Calu3 (cell line): Measurements from ENCODE around the gene WASF2. TPM values are rescaled to one million over a fixed set of nuclear protein-coding genes. Genes with fewer than 3 reads are reported as not detected.
"Not testable (repeated sequence)": the region's sequence is repeated elsewhere in the genome, so short reads cannot be mapped to it uniquely, and the experiment has no call there.

Experiments
- BruUV-seq: library from RNA; stranded (reverse); fragments of 400-500 nt; replicated peaks from 2 replicates; lab custom pipeline; 2021; lab: Mats Ljungman, UMichigan
- CTCF ChIA-PET: fragments of 300-600 bp; sonication (Branson Sonifier 250); formaldehyde crosslinking; loops from one replicate; lab custom pipeline; 2022; ENCODE audit warnings: antibody characterized with exemption; lab: Charles Lee
- DNase-seq: peaks from one replicate; pipeline ENCODE4 v3.0.0; 2022
- H3K27ac Mint-ChIP-seq: one replicate; pipeline ENCODE4 v1.8.0; 2022; ENCODE audit warnings: mixed read lengths; ENCODE audit not compliant: unreplicated experiment
- H3K27me3 Mint-ChIP-seq: one replicate; pipeline ENCODE4 v1.8.0; 2022; ENCODE audit warnings: mixed read lengths; ENCODE audit not compliant: unreplicated experiment
- H3K36me3 Mint-ChIP-seq: one replicate; pipeline ENCODE4 v1.8.0; 2022; ENCODE audit warnings: mild to moderate bottlenecking, moderate library complexity, mixed read lengths; ENCODE audit not compliant: insufficient read depth, unreplicated experiment
- H3K4me1 Mint-ChIP-seq: one replicate; pipeline ENCODE4 v1.8.0; 2022; ENCODE audit warnings: mild to moderate bottlenecking, low read depth, mixed read lengths; ENCODE audit not compliant: unreplicated experiment
- H3K4me3 Mint-ChIP-seq: one replicate; pipeline ENCODE4 v1.8.0; 2022; ENCODE audit warnings: mild to moderate bottlenecking, low read depth, moderate library complexity, mixed read lengths; ENCODE audit not compliant: unreplicated experiment
- H3K9me3 Mint-ChIP-seq: one replicate; pipeline ENCODE4 v1.8.0; 2022; ENCODE audit warnings: low read depth, mixed read lengths; ENCODE audit not compliant: unreplicated experiment
- intact Hi-C: fragments of 100-400 bp; cut with micrococcal nuclease; formaldehyde crosslinking; loops from one replicate; pipeline ENCODE4 v1.10.0; 2022; ENCODE audit not compliant: unreplicated experiment
- total RNA-seq: library from RNA; stranded (reverse); gene quantifications from 2 replicates; pipeline ENCODE4 v1.2.3, GENCODE V29; 2022
- TF ChIP-seq, protein P1 (sequence below): fragments of 200-600 bp; IDR thresholded peaks from one replicate; pipeline ENCODE4 v1.8.0; 2022; ENCODE audit warnings: antibody characterized with exemption; ENCODE audit not compliant: unreplicated experiment

The WASF2 gene
- total RNA-seq, 1 experiment from 2014 or later: 79.5 TPM

DNA sequence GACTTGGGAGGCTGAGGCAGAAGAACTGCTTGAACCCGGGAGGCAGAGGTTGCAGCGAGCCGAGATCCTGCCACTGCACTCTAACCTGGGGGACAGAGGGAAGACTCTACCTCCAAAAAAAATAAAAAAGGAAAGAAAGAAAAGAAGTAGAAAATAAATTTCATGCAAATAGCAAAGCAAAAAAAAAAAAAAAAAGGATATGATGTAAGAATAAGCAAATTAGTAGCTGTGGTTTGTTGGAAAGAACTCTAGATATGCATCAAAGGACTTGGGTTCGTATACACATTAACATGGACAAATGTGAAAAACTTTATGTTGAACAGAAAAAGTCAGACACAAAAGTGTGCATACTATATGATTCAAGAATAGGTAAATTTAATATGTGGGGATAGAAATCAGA lies 11.9 kb downstream of the WASF2 start:
- BruUV-seq: no TSS peak
- CTCF ChIA-PET: no interaction called here
- Mint-ChIP-seq H3K4me1 (no peaks in the 10 kb centered on the region), H3K9me3 (no peaks in the 10 kb centered on the region), H3K27ac (no peak overlapping the region), H3K36me3 (no peaks in the 10 kb centered on the region), H3K4me3 (no peak overlapping the region), H3K27me3 (no peaks in the 10 kb centered on the region)
- no peak for DNase-seq
- TF ChIP-seq, protein P1, sequence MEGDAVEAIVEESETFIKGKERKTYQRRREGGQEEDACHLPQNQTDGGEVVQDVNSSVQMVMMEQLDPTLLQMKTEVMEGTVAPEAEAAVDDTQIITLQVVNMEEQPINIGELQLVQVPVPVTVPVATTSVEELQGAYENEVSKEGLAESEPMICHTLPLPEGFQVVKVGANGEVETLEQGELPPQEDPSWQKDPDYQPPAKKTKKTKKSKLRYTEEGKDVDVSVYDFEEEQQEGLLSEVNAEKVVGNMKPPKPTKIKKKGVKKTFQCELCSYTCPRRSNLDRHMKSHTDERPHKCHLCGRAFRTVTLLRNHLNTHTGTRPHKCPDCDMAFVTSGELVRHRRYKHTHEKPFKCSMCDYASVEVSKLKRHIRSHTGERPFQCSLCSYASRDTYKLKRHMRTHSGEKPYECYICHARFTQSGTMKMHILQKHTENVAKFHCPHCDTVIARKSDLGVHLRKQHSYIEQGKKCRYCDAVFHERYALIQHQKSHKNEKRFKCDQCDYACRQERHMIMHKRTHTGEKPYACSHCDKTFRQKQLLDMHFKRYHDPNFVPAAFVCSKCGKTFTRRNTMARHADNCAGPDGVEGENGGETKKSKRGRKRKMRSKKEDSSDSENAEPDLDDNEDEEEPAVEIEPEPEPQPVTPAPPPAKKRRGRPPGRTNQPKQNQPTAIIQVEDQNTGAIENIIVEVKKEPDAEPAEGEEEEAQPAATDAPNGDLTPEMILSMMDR: no peak
- intact Hi-C loops: no loop called here

- Mint-ChIP-seq H3K27me3 (no peaks in the 10 kb centered on the region), H3K9me3 (no peaks in the 10 kb centered on the region), H3K4me3 (no peak overlapping the region), H3K36me3 (no peaks in the 10 kb centered on the region), H3K27ac (no peak overlapping the region), H3K4me1 (no peaks in the 10 kb centered on the region)
- intact Hi-C loops: no loop called here
- DNase-seq: no peak
- TF ChIP-seq, protein P1: no peak
- no TSS peak for BruUV-seq
- CTCF ChIA-PET: interaction anchor here (0.6 kb wide), 1 partner anchor 99 kb away, joined by 3 read pairs; no protein-coding TSS in a partner anchor
Measured at GRCh38 chr1:27476237-27476636, 13.7 kb downstream of the WASF2 start.

DNA sequence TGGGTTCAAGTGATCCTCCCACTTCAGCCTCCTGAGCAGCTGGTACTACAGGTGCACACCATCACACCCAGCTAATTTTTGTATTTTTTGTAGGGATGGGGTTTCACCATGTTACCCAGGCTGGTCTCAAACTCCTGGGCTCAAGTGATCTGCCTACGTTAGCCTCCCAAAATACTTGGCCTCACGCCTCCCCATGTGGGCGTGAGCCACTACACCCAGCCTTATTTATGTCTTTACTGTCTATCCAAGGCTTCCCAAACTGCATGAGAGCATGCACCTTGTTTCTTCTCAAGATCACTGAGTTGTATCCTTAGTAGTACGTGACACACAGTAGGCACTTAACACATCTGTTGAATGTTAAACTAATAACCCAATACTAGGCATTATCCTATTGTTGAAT lies 14.2 kb downstream of the WASF2 start:
- CTCF ChIA-PET: no interaction called here
- H3K4me1 Mint-ChIP-seq: no peaks in the 10 kb centered on the region
- intact Hi-C loops: no loop called here

GRCh38 chr1:27473755-27474154 lies 16.2 kb downstream of the WASF2 start:
- CTCF ChIA-PET: no interaction called here
- Mint-ChIP-seq H3K27me3 (no peaks in the 10 kb centered on the region), H3K9me3 (no peaks in the 10 kb centered on the region), H3K27ac (no peak overlapping the region), H3K4me1 (no peaks in the 10 kb centered on the region), H3K36me3 (peaks cover 8% of the 10 kb centered on the region), H3K4me3 (no peak overlapping the region)
- TF ChIP-seq, protein P1: no peak
- no peak for DNase-seq
- BruUV-seq: no TSS peak
- intact Hi-C loops: no loop called here

More for the DNA sequence above, 14.2 kb downstream of the WASF2 start:
- no peaks in the 10 kb centered on the region for H3K27me3 Mint-ChIP-seq
- H3K27ac Mint-ChIP-seq: no peak overlapping the region
- no peak overlapping the region for H3K4me3 Mint-ChIP-seq
- no TSS peak for BruUV-seq
- no peak for DNase-seq
- H3K36me3 Mint-ChIP-seq: no peaks in the 10 kb centered on the region
- TF ChIP-seq, protein P1: no peak
- H3K9me3 Mint-ChIP-seq: no peaks in the 10 kb centered on the region

DNA sequence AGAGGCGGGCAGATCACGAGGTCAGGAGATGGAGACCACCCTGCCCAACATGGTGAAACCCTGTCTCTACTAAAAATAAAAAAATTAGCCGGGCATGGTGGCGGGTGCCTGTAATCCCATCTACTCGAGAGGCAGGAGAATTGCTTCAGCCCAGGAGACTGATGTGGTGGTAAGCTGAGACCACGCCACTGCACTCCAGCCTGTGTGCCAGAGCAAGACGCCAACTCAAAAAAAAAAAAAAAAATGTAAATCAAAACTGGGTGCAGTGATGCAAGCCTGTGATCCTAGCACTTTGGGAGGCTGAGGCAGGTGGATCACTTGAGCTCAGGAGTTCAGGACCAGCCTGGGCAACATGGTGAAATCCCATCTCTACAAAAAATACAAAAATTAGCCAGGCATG lies 17.9 kb downstream of the WASF2 start:
- CTCF ChIA-PET: interaction anchor here (1.2 kb wide), 1 partner anchor 25 kb away, joined by 3 read pairs; no protein-coding TSS in a partner anchor
- H3K27me3 Mint-ChIP-seq, H3K4me1 Mint-ChIP-seq, BruUV-seq, H3K4me3 Mint-ChIP-seq, DNase-seq, intact Hi-C loops, H3K9me3 Mint-ChIP-seq, H3K27ac Mint-ChIP-seq: not testable (repeated sequence)
- H3K36me3 Mint-ChIP-seq: peaks cover 19% of the 10 kb centered on the region
